Choroid plexus epithelial cell (primary cell): ENCODE measurements around the gene EXOC1.

Source experiments
- DNase-seq: peaks from one replicate; pipeline ENCODE4 v3.0.0-alpha.2; 2010; ENCODE audit warnings: low read depth
- H3K4me3 ChIP-seq: 2 replicates; pipeline ENCODE4 v1.5.1; 2011; ENCODE audit warnings: low read depth, mild to moderate bottlenecking, control low read depth, low read length, moderate library complexity
- TF ChIP-seq, protein P1 (sequence below): conservative IDR thresholded peaks from 2 replicates; pipeline ENCODE4 v1.5.1; 2011; ENCODE audit warnings: low read depth, mild to moderate bottlenecking, control low read depth, inconsistent platforms, low read length, moderate library complexity

Gene EXOC1

GRCh38 chr4:55912249-55912648 is 58.8 kb downstream of the EXOC1 start:
- TF ChIP-seq, protein P1, sequence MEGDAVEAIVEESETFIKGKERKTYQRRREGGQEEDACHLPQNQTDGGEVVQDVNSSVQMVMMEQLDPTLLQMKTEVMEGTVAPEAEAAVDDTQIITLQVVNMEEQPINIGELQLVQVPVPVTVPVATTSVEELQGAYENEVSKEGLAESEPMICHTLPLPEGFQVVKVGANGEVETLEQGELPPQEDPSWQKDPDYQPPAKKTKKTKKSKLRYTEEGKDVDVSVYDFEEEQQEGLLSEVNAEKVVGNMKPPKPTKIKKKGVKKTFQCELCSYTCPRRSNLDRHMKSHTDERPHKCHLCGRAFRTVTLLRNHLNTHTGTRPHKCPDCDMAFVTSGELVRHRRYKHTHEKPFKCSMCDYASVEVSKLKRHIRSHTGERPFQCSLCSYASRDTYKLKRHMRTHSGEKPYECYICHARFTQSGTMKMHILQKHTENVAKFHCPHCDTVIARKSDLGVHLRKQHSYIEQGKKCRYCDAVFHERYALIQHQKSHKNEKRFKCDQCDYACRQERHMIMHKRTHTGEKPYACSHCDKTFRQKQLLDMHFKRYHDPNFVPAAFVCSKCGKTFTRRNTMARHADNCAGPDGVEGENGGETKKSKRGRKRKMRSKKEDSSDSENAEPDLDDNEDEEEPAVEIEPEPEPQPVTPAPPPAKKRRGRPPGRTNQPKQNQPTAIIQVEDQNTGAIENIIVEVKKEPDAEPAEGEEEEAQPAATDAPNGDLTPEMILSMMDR = no peak
- H3K4me3 ChIP-seq = no peak overlapping the region
- no peak for DNase-seq

DNA sequence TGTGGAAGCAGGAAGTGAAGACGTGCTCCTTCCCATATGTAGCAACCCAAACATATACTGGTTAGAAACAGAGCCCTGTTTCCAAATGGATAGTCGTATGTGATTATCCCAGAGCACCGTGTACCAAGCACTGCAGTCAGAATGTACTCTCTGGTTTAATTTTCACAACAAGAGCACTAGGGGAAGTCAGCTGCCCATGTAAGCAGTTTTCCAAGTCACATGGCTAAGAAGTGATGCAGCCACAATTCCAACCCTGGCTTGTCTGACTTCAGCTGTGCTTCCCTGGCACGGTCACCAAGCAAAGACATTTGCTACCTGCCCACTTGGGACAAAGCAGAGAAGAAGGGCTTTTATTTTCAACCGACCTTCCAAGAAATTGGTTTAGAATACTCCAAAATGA is 67.1 kb downstream of the EXOC1 start:
- peak; percentile 63 for DNase-seq
- H3K4me3 ChIP-seq = no peak overlapping the region
- TF ChIP-seq, protein P1 = no peak

- H3K4me3 ChIP-seq = no peak overlapping the region
- DNase-seq = no peak
- TF ChIP-seq, protein P1 = no peak
Measured at GRCh38 chr4:55921093-55921492, 67.6 kb downstream of the EXOC1 start.

GRCh38 chr4:55925241-55925640 is 71.8 kb downstream of the EXOC1 start:
- TF ChIP-seq, protein P1 = no peak
- DNase-seq = no peak
- H3K4me3 ChIP-seq = no peak overlapping the region

GRCh38 chr4:55926610-55927009 is 73.2 kb downstream of the EXOC1 start:
- TF ChIP-seq, protein P1 = no peak
- H3K4me3 ChIP-seq = no peak overlapping the region
- no peak for DNase-seq

DNA sequence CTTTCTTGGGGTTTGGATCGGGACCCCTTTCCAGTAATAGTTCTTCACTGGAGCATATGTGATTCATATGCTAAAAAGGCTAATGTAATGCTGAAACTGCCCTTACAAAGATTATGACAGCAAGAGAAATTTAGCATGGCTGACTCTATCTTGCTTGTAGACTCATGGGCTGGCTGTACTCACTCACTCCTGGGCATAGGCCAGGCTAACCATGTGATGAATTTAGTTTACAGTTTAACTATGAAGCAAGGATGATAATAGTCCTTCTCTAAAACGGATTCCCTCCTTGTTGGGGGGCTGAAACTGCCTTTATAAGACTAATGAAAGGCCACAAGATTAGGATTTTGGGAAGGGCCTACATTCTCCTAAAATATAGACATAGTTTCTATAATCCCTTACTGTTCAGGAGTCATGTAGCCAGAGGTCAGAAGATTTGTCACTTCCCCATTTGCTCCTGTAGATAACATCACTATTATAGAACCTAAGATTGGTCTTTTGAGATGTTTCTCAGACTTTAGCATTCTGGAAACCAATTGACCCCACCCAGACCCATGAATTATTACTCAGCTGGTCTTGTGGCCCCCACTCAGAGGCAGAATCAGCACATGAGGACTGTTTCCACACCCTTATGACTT is 74.5 kb downstream of the EXOC1 start:
- TF ChIP-seq, protein P1 = no peak
- H3K4me3 ChIP-seq = no peak overlapping the region
- DNase-seq = peak; percentile 22

- no peak overlapping the region for H3K4me3 ChIP-seq
- no peak for DNase-seq
- TF ChIP-seq, protein P1 = no peak
Measured at GRCh38 chr4:55928846-55929245, 75.4 kb downstream of the EXOC1 start.
